Measurements from ENCODE around the gene TPPP.
"Not testable (repeated sequence)": the region's sequence is repeated elsewhere in the genome, so short reads cannot be mapped to it uniquely, and the experiment has no call there.

Gene TPPP

DNA sequence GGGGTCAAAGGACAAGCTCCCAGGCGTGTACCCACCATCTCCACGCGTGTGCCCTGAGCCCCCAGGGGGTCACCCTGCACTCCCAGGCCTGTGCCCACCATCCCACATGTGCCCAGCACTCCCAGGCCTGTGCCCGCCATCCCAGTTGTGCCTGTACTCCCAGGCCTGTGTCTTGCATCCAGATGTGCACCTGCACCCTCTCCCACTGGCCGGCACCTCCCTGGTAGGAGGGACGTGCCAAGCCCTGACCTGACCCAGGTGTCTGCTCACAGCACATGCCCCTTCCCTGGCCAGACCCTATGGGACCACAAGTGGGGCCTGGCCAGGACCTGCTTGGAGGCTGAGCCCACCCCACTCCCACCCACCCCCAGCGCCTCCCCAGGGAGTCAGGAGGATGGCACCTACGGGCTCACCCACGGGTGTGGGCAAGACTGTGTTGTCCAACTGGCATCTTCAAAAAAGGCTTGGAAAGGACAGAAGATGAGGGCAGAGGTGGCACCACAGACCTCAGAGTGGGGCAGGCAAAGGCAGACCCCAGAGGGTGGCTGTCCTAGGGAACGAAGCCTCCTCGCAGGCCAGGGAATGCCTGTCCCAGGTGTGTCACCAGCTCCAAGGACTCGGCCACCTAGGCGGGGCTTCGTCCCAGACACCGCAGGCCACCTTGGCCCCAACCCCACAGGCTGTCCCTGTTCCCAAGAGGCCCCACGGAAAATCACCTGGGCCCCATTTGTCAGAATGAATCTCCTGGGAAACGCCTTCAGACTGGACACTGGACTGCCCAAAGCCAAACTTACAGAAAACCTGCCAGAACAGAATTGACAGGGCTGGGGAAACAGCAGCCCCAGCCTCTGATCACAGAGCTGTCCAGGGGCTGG, 11.6 kb downstream of the TPPP start:
- not testable (repeated sequence) for H3K27me3 ChIP-seq (ENCODE audit: control insufficient read depth, insufficient read depth, low read length)

DNA sequence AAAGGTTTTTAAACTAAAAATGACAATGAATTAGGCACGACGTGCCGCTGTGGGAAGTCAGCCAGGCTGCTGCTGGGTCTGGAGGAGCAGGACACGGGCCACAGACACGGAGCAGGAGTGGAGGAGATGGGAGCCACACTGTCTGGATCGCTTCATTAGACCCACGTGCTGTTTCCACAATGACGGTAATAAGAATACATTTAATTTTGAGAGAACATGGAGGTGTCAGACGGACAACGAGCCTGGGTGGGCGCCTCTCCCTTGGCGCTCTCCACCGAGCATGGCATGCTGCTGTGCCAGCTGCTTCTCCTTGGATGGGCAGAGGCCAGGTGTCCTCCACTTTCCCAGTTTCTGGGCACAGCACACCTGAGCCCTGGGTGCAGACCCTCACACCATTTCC, 12.3 kb downstream of the TPPP start:
- H3K4me3 ChIP-seq (ENCODE audit: low read length); H3K4me1 ChIP-seq (ENCODE audit: control insufficient read depth, insufficient read depth, low read length); H3K27me3 ChIP-seq (ENCODE audit: control insufficient read depth, insufficient read depth, low read length); H3K9me3 ChIP-seq (replicated peaks; ENCODE audit: low read length); H3K9ac ChIP-seq (ENCODE audit: low read depth, low read length); H3K36me3 ChIP-seq (ENCODE audit: insufficient read depth, low read length); H3K4me2 ChIP-seq (ENCODE audit: low read length): not testable (repeated sequence)

More for the DNA sequence above, 11.6 kb downstream of the TPPP start:
- not testable (repeated sequence) for H3K4me1 ChIP-seq (ENCODE audit: control insufficient read depth, insufficient read depth, low read length); H3K9me3 ChIP-seq (replicated peaks; ENCODE audit: low read length); H3K36me3 ChIP-seq (ENCODE audit: insufficient read depth, low read length); H3K4me2 ChIP-seq (ENCODE audit: low read length); H3K4me3 ChIP-seq (ENCODE audit: low read length); H3K9ac ChIP-seq (ENCODE audit: low read depth, low read length)

DNA sequence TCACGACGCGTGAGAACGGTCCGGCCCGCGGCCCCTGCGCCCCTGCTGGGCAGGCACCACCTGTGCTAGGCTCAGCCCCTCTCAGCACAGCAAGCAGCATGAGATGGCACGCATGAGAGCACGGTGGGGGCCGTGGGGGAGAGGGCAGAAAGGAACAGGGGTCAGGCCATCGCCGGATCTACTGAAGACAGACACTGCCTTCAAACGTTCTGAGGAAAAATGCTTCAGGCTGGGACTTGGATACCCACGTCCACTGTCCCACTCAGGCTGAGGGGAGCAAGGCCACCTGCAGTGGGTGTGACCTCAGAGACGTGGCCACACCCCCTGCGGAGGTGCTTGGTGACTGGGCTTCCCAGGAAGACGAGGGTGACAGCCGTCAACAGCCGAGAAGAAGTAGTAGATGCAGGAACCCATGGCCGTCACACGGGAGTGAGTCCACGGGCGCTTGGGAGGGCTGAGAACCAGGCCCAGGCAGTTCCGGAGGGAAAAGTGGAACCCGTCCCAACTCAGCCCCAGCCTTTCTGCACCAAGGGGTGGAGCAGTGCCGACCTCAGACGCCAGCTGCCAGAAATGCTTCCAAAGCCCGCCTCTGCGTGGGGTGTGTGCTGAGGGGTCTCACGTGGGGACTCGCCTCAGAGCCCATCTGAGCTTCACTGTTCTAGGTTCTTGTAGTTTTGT, 12.9 kb downstream of the TPPP start:
- H3K9me3 ChIP-seq (replicated peaks; ENCODE audit: low read length); H3K4me1 ChIP-seq (ENCODE audit: control insufficient read depth, insufficient read depth, low read length); H3K36me3 ChIP-seq (ENCODE audit: insufficient read depth, low read length); H3K9ac ChIP-seq (ENCODE audit: low read depth, low read length); H3K4me2 ChIP-seq (ENCODE audit: low read length); H3K27me3 ChIP-seq (ENCODE audit: control insufficient read depth, insufficient read depth, low read length); H3K4me3 ChIP-seq (ENCODE audit: low read length): not testable (repeated sequence)

DNA sequence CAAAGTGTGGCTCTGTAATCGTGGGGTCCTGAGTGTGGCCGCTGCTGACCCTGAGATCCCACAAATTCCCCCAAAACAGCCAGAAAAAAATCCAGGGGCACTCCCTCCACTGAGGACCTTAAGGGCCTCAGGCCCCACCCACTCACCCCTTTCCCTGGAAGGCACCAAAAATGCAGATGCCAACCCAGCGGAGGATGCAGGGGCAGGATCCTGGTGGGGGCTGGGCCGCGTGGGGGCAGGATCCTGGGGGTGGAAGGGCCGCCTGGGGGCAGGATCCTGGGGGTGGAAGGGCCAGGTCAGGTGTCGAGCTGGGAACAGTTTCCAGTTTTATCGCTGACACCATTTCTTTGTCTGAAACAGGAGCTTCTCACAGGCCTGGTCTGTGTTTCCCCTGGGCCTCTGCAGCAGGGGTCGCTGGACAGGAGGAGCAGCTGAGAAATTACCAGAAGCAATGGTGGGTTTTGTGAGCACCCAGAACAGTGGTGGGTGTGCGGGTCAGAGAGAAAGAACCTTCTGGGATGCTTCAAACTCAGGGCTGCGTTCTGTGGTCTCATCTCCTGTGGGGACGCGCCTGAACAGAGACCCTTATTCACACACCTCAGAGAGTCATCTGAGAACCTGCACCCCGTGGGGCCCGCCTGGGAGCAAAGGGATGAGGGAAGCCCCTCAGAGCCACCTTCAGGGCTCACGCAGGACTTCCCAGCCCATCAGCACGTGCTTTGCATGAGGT, 13.8 kb downstream of the TPPP start:
- not testable (repeated sequence) for H3K9me3 ChIP-seq (replicated peaks; ENCODE audit: low read length); H3K27me3 ChIP-seq (ENCODE audit: control insufficient read depth, insufficient read depth, low read length); H3K9ac ChIP-seq (ENCODE audit: low read depth, low read length); H3K4me3 ChIP-seq (ENCODE audit: low read length); H3K4me1 ChIP-seq (ENCODE audit: control insufficient read depth, insufficient read depth, low read length); H3K36me3 ChIP-seq (ENCODE audit: insufficient read depth, low read length); H3K4me2 ChIP-seq (ENCODE audit: low read length)

DNA sequence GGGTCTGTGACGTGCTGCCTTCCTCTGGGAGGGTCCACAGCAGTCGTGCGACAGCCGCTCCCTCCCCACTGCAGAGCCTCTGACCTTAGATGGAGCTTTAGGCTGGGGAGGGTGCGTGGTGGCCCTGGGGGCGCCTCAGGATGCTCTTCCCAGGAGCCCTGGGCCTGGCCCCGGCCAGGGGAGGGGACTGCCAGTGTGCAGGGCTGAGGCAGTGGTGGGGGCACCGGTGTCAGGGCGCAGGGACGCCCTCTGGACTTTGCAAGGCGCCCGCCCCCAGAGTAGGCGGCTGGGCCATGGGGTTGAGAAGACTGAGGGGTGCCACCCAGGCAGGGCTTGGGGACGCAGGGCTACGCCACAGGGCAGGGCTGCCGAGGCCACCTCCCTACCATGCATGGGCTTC, 14.6 kb downstream of the TPPP start:
- H3K4me1 ChIP-seq (ENCODE audit: control insufficient read depth, insufficient read depth, low read length); H3K9ac ChIP-seq (ENCODE audit: low read depth, low read length); H3K36me3 ChIP-seq (ENCODE audit: insufficient read depth, low read length); H3K4me3 ChIP-seq (ENCODE audit: low read length); H3K9me3 ChIP-seq (replicated peaks; ENCODE audit: low read length); H3K4me2 ChIP-seq (ENCODE audit: low read length): not testable (repeated sequence)
- peaks cover 13% of the 10 kb centered on the region for H3K27me3 ChIP-seq (ENCODE audit: control insufficient read depth, insufficient read depth, low read length)

DNA sequence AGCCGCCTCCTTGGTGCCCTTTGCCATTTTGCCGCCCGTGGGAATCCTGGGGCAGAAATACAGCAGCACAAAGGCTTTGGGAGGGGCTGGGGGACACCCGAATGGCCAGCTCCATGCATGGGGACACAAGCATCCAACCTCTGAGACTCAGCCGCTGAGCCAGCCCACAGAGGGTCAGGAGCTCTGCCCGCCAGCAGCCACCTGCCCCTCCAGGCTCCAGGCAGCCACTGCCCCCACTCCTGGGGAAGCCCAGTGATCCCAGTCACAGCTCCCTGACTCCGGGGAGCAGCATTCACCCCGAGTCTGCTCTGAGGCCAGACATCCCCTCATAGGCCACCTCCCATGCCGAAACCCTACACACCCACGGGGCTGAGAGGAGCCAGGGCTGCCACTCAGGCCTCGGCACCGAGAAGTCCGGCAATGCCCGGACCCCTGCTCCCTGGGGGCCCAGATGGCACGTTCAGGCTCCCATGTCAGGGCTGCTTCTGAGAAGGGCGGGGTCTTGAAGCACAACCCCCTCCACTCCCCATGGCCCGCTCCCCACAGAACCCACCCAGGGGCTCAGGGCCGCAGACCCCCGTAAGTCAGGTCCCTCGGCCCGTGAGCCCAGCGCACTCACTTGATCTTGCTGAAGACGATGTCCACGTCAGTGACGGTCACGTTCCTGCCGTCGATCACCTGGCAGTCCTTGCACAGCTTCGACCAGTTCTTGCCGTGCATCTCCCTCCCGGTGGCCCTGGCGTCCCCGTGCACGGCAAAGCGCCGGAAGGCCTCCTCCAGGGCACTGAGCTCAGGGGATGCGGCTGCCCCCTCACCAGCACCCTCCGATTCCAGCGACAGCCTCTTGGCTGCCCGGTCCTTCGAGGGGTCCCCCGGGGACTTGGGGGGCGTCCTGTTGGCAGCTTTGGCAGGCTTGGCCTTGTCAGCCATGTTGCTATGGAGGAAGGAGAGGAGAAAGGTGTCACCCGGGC, 15.7 kb downstream of the TPPP start:
- no peaks in the 10 kb centered on the region for H3K9me3 ChIP-seq (replicated peaks; ENCODE audit: low read length)
- H3K27me3 ChIP-seq (ENCODE audit: control insufficient read depth, insufficient read depth, low read length), result peaks cover 24% of the 10 kb centered on the region
- H3K36me3 ChIP-seq (ENCODE audit: insufficient read depth, low read length), result no peaks in the 10 kb centered on the region
- no peak overlapping the region for H3K9ac ChIP-seq (ENCODE audit: low read depth, low read length)
- H3K4me3 ChIP-seq (ENCODE audit: low read length), result no peak overlapping the region
- peaks cover 6% of the 10 kb centered on the region for H3K4me1 ChIP-seq (ENCODE audit: control insufficient read depth, insufficient read depth, low read length)
- no peak overlapping the region for H3K4me2 ChIP-seq (ENCODE audit: low read length)

DNA sequence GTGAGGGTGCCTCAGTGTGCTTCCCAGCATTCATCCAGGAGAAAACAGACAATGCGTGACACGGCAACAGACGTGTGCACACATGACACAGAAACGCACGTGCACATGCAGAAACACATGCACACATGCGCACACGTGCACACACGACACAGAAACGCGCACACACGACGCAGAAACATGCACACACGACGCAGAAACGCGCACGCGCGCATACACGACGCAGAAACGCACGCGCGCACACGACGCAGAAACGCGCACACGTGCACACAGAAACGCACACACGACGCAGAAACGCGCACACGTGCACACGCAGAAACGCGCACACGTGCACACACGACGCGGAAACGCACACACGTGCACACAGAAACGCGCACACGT, 16.5 kb downstream of the TPPP start:
- Histone ChIP-seq H3K4me2 (ENCODE audit: low read length) (no peak overlapping the region), H3K27me3 (ENCODE audit: control insufficient read depth, insufficient read depth, low read length) (peaks cover 31% of the 10 kb centered on the region), H3K9ac (ENCODE audit: low read depth, low read length) (no peak overlapping the region), H3K4me1 (ENCODE audit: control insufficient read depth, insufficient read depth, low read length) (peaks cover 13% of the 10 kb centered on the region), H3K9me3 (replicated peaks; ENCODE audit: low read length) (no peaks in the 10 kb centered on the region), H3K4me3 (ENCODE audit: low read length) (no peak overlapping the region), H3K36me3 (ENCODE audit: insufficient read depth, low read length) (no peaks in the 10 kb centered on the region)

DNA sequence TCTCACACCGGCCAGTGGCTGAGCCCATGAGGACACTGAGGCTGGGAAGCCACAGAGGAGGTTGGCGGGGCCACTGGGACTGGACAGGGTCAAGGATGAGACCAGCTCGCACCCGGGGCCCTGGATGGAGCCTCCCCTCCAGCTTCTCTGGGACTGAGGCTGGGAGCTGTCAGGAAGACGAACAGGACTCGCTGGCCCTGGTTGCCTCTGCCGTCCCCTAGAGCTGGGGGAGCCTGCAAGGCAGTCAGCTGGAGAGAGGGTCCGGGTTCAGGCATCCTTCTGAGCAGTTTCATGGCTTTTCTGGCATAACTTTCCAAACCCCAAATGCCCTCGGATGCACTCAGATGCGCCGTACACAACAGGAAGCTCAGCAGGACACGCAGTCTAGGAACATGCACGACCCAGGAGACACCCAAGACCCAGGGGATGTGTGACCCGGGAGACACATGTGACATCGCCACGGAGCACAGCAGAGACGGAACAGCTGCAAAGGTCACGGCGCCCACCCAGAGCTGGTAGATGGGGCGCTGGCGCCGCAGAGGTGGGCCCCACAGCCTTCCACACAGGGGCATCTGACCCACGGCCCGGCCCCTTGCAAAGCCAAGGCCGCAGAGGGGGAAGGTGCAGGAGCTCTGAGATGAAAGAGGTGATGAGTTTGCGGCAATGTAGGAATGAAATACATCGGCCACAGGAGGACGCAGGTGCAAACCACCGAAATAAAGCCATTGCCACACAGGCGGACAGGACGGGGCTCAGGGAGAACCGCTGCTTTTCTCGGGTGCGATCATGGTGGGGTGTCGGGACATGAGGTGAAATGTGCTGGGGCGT, 17.1 kb downstream of the TPPP start:
- peaks cover 32% of the 10 kb centered on the region for H3K27me3 ChIP-seq (ENCODE audit: control insufficient read depth, insufficient read depth, low read length)
- H3K4me1 ChIP-seq (ENCODE audit: control insufficient read depth, insufficient read depth, low read length), result peaks cover 17% of the 10 kb centered on the region
- no peak overlapping the region for H3K4me3 ChIP-seq (ENCODE audit: low read length)

DNA sequence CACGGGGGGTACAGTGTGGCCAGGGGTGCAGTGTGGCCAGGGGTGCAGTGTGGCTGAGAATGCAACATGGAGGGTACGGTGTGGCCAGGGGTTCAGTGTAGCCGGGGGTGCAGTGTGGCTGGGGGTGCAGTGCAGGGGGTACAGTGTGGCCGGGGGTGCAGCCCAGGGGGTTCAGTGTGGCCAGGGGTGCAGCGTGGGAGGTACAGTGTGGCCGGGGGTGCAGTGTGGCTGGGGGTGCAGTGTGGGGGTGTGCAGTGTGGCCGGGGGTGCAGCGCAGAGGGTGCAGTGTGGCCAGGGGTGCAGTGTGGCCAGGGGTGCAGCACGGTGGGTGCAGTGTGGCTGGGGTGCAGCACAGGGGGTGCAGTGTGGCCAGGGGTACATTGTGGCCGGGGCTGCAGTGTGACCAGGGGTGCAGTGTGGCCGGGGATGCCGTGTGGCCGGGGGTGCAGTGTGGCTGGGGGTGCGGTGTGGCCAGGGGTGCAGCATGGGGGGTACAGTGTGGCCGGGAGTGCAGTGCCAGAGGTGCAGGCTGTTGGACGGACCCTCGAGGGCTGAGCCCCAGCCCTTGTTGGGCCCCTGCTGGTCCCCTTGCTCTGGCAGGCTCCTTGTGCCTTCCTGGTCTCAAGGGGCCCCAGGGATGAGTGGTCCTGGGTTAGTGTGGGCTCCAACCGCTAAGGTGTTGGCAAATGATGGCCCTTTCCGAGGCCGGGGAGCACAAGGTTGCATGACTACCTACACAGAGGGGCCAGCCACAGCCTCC, 17.9 kb downstream of the TPPP start:
- peaks cover 32% of the 10 kb centered on the region for H3K27me3 ChIP-seq (ENCODE audit: control insufficient read depth, insufficient read depth, low read length)
- H3K9ac ChIP-seq (ENCODE audit: low read depth, low read length), result no peak overlapping the region
- H3K4me1 ChIP-seq (ENCODE audit: control insufficient read depth, insufficient read depth, low read length), result peaks cover 17% of the 10 kb centered on the region
- no peaks in the 10 kb centered on the region for H3K9me3 ChIP-seq (replicated peaks; ENCODE audit: low read length)
- H3K36me3 ChIP-seq (ENCODE audit: insufficient read depth, low read length), result no peaks in the 10 kb centered on the region
- H3K4me3 ChIP-seq (ENCODE audit: low read length), result no peak overlapping the region
- no peak overlapping the region for H3K4me2 ChIP-seq (ENCODE audit: low read length)

More for the DNA sequence above, 17.1 kb downstream of the TPPP start:
- Histone ChIP-seq H3K9me3 (replicated peaks; ENCODE audit: low read length) (no peaks in the 10 kb centered on the region), H3K36me3 (ENCODE audit: insufficient read depth, low read length) (no peaks in the 10 kb centered on the region), H3K9ac (ENCODE audit: low read depth, low read length) (no peak overlapping the region), H3K4me2 (ENCODE audit: low read length) (no peak overlapping the region)

DNA sequence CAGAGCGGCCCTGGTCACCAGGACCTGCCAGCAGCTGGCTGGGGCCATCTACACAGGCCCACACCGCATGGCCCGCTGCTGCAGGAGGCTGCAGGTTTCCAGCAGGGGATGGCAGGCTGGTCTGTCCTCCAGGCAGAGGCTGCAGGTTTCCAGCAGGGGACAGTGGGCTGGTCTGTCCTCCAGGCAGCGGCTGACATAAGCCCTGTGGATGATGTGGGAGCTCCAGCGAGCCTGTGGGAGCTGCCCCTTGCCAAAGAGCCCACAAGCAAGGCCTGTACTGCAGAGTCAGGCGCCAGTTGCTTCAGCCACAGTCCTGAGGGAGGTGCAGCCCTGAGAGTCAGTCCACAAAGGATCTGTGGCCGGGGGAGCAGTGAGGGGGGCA, 18.5 kb downstream of the TPPP start:
- no peak overlapping the region for H3K4me2 ChIP-seq (ENCODE audit: low read length)
- peaks cover 32% of the 10 kb centered on the region for H3K27me3 ChIP-seq (ENCODE audit: control insufficient read depth, insufficient read depth, low read length)
- H3K4me1 ChIP-seq (ENCODE audit: control insufficient read depth, insufficient read depth, low read length), result peaks cover 17% of the 10 kb centered on the region
- H3K9me3 ChIP-seq (replicated peaks; ENCODE audit: low read length), result no peaks in the 10 kb centered on the region
- H3K9ac ChIP-seq (ENCODE audit: low read depth, low read length), result no peak overlapping the region
- no peak overlapping the region for H3K4me3 ChIP-seq (ENCODE audit: low read length)
- no peaks in the 10 kb centered on the region for H3K36me3 ChIP-seq (ENCODE audit: insufficient read depth, low read length)
